Measurements from ENCODE around the gene TASOR2. TPM values are rescaled to one million over a fixed set of nuclear protein-coding genes. Genes with fewer than 3 reads are reported as not detected.

The TASOR2 gene
- total RNA-seq, 1 experiment from 2014 or later: 67.3 TPM

DNA sequence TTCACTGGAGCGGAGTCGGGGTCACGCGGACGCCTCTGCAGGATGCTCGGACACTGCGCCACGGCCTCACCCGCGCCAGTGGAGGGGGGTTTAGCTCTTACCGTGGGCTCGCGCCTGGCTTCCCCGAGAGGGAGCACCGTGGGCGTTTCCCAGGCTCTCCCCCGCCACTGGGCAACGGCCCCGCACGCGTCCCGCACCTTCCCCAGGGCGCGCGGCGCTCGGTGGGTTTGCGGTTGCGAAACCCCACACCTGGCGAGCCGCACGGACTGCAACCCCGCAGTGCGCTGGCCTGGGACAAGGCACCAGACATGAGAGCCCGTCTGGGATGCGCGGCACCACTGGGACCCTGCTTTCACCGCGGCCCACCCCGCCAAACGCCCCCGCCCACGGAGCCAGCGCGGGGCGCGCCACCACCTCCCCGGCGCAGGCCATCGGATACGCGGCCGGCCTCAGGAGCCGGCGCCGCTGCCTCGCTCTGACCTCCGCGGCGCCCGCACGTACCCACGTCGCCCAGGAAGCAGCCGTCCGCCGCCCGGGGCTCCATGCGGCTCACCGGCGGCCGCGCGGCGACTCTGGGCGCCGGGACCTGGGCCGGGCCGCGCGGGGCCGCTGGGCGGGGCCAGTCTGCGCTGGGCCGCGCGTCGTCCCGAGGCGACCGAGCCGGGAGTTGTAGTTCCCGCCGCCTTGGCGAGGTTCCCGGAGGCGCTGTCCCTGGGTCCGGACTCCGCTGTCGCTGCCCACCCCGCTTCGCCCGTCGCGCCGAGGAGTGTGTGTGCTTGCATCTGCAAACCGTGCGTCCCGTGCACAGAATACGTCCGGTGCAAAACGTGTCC is 18.4 kb upstream of the TASOR2 start, which contains the start of gene ASB13 (continued):
- TF ChIP-seq, protein P1, sequence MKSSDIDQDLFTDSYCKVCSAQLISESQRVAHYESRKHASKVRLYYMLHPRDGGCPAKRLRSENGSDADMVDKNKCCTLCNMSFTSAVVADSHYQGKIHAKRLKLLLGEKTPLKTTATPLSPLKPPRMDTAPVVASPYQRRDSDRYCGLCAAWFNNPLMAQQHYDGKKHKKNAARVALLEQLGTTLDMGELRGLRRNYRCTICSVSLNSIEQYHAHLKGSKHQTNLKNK (CRISPR knock-in tag; IDR thresholded peaks at IDR 0.05): no peak
- TF ChIP-seq RORB (CRISPR knock-in tag; IDR thresholded peaks at IDR 0.05) (no peak), TEAD1 (CRISPR knock-in tag; IDR thresholded peaks at IDR 0.05) (no peak), CBFB (CRISPR knock-in tag; IDR thresholded peaks at IDR 0.05; ENCODE audit: low read depth) (0 out of 2 replicates have a peak, but pooled peaks have one; percentile 73), TCF7 (CRISPR knock-in tag; IDR thresholded peaks at IDR 0.05; ENCODE audit: low read depth) (no peak), ZNF121 (CRISPR knock-in tag; IDR thresholded peaks at IDR 0.05) (peak; percentile 92), ESRRA (CRISPR knock-in tag; IDR thresholded peaks at IDR 0.05; ENCODE audit: borderline replicate concordance) (peak; percentile 66; the same call in 1 of the 2 replicates), ETV6 (CRISPR knock-in tag; IDR thresholded peaks at IDR 0.05) (0 out of 2 replicates have a peak, but pooled peaks have one; percentile 38), MYBL2 (CRISPR knock-in tag; IDR thresholded peaks at IDR 0.05) (no peak), NFYB (CRISPR knock-in tag; conservative IDR thresholded peaks at IDR 0.05; ENCODE audit: low read depth) (no peak), MXD4 (CRISPR knock-in tag; IDR thresholded peaks at IDR 0.05; ENCODE audit: borderline replicate concordance) (no peak), JUN (CRISPR knock-in tag; IDR thresholded peaks at IDR 0.05) (0 out of 2 replicates have a peak, but pooled peaks have one; percentile 38), ZNF232 (CRISPR knock-in tag; IDR thresholded peaks at IDR 0.05) (no peak), SOX15 (CRISPR knock-in tag; IDR thresholded peaks at IDR 0.05) (no peak), CREM (CRISPR knock-in tag; IDR thresholded peaks at IDR 0.05) (peak; percentile 81), GABPB1 (CRISPR knock-in tag; IDR thresholded peaks at IDR 0.05) (peak; percentile 32; the same call in 1 of the 2 replicates), NR3C1 (CRISPR knock-in tag; conservative IDR thresholded peaks at IDR 0.05; ENCODE audit: low read depth) (no peak), TP53 (CRISPR knock-in tag; IDR thresholded peaks at IDR 0.05) (0 out of 2 replicates have a peak, but pooled peaks have one; percentile 66)
- TF ChIP-seq, protein P2, sequence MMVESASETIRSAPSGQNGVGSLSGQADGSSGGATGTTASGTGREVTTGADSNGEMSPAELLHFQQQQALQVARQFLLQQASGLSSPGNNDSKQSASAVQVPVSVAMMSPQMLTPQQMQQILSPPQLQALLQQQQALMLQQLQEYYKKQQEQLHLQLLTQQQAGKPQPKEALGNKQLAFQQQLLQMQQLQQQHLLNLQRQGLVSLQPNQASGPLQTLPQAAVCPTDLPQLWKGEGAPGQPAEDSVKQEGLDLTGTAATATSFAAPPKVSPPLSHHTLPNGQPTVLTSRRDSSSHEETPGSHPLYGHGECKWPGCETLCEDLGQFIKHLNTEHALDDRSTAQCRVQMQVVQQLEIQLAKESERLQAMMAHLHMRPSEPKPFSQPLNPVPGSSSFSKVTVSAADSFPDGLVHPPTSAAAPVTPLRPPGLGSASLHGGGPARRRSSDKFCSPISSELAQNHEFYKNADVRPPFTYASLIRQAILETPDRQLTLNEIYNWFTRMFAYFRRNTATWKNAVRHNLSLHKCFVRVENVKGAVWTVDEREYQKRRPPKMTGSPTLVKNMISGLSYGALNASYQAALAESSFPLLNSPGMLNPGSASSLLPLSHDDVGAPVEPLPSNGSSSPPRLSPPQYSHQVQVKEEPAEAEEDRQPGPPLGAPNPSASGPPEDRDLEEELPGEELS (CRISPR knock-in tag; IDR thresholded peaks at IDR 0.05): no peak; the same call in 1 of the 2 replicates
- TF ChIP-seq, protein P3, sequence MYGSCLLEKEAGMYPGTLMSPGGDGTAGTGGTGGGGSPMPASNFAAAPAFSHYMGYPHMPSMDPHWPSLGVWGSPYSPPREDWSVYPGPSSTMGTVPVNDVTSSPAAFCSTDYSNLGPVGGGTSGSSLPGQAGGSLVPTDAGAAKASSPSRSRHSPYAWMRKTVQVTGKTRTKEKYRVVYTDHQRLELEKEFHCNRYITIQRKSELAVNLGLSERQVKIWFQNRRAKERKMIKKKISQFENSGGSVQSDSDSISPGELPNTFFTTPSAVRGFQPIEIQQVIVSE (CRISPR knock-in tag; IDR thresholded peaks at IDR 0.05; ENCODE audit: borderline replicate concordance): no peak
- TF ChIP-seq, protein P4, sequence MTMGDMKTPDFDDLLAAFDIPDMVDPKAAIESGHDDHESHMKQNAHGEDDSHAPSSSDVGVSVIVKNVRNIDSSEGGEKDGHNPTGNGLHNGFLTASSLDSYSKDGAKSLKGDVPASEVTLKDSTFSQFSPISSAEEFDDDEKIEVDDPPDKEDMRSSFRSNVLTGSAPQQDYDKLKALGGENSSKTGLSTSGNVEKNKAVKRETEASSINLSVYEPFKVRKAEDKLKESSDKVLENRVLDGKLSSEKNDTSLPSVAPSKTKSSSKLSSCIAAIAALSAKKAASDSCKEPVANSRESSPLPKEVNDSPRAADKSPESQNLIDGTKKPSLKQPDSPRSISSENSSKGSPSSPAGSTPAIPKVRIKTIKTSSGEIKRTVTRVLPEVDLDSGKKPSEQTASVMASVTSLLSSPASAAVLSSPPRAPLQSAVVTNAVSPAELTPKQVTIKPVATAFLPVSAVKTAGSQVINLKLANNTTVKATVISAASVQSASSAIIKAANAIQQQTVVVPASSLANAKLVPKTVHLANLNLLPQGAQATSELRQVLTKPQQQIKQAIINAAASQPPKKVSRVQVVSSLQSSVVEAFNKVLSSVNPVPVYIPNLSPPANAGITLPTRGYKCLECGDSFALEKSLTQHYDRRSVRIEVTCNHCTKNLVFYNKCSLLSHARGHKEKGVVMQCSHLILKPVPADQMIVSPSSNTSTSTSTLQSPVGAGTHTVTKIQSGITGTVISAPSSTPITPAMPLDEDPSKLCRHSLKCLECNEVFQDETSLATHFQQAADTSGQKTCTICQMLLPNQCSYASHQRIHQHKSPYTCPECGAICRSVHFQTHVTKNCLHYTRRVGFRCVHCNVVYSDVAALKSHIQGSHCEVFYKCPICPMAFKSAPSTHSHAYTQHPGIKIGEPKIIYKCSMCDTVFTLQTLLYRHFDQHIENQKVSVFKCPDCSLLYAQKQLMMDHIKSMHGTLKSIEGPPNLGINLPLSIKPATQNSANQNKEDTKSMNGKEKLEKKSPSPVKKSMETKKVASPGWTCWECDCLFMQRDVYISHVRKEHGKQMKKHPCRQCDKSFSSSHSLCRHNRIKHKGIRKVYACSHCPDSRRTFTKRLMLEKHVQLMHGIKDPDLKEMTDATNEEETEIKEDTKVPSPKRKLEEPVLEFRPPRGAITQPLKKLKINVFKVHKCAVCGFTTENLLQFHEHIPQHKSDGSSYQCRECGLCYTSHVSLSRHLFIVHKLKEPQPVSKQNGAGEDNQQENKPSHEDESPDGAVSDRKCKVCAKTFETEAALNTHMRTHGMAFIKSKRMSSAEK (CRISPR knock-in tag; IDR thresholded peaks at IDR 0.05; ENCODE audit: borderline replicate concordance): no peak
- TF ChIP-seq, protein P5, sequence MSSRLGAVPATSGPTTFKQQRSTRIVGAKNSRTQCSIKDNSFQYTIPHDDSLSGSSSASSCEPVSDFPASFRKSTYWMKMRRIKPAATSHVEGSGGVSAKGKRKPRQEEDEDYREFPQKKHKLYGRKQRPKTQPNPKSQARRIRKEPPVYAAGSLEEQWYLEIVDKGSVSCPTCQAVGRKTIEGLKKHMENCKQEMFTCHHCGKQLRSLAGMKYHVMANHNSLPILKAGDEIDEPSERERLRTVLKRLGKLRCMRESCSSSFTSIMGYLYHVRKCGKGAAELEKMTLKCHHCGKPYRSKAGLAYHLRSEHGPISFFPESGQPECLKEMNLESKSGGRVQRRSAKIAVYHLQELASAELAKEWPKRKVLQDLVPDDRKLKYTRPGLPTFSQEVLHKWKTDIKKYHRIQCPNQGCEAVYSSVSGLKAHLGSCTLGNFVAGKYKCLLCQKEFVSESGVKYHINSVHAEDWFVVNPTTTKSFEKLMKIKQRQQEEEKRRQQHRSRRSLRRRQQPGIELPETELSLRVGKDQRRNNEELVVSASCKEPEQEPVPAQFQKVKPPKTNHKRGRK (CRISPR knock-in tag; IDR thresholded peaks at IDR 0.05; ENCODE audit: borderline replicate concordance): no peak
- TF ChIP-seq, protein P6, sequence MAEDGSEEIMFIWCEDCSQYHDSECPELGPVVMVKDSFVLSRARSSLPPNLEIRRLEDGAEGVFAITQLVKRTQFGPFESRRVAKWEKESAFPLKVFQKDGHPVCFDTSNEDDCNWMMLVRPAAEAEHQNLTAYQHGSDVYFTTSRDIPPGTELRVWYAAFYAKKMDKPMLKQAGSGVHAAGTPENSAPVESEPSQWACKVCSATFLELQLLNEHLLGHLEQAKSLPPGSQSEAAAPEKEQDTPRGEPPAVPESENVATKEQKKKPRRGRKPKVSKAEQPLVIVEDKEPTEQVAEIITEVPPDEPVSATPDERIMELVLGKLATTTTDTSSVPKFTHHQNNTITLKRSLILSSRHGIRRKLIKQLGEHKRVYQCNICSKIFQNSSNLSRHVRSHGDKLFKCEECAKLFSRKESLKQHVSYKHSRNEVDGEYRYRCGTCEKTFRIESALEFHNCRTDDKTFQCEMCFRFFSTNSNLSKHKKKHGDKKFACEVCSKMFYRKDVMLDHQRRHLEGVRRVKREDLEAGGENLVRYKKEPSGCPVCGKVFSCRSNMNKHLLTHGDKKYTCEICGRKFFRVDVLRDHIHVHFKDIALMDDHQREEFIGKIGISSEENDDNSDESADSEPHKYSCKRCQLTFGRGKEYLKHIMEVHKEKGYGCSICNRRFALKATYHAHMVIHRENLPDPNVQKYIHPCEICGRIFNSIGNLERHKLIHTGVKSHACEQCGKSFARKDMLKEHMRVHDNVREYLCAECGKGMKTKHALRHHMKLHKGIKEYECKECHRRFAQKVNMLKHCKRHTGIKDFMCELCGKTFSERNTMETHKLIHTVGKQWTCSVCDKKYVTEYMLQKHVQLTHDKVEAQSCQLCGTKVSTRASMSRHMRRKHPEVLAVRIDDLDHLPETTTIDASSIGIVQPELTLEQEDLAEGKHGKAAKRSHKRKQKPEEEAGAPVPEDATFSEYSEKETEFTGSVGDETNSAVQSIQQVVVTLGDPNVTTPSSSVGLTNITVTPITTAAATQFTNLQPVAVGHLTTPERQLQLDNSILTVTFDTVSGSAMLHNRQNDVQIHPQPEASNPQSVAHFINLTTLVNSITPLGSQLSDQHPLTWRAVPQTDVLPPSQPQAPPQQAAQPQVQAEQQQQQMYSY (CRISPR knock-in tag; IDR thresholded peaks at IDR 0.05): no peak
- TF ChIP-seq, protein P7, sequence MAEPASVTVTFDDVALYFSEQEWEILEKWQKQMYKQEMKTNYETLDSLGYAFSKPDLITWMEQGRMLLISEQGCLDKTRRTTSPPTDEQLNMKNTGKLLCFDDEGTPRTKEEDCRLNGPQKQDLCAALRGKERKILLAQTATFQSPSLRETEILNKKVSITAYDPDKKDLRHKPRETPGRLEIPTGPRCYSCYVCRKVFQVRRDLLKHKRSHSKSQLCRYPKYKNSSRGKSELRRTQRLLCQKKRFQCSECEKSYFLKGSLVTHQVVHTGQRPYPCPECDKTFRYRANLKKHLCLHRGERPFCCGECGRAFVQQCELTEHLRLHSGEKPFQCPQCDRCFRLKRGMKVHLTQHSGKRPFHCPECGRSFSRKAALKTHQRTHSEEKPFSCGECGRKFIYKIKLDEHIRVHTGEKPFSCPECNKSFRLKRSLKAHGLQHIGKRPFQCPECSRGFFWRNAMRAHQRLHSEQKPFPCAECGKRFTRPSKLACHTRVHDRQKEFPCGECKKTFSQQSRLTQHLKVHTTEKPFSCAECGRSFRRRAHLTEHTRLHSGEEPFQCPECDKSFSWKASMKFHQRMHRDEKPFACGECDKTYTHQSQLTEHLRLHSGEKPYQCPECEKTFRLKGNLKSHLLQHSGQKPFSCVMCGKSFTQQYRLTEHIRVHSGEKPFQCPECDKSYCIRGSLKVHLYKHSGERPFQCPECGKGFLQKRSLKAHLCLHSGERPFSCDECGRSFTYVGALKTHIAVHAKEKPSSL (CRISPR knock-in tag; conservative IDR thresholded peaks at IDR 0.05): no peak

All from WTC11 (cell line).